Astrocyte (in vitro differentiated cells and primary cell): ENCODE measurements around the gene SPPL3.

Experiments
- EZH2 ChIP-seq: IDR thresholded peaks from 2 replicates; pipeline ENCODE4 v1.6.1; 2012; ENCODE audit warnings: mild to moderate bottlenecking, low read length, inconsistent platforms; ENCODE audit not compliant: insufficient read depth
- TF ChIP-seq, protein P1 (sequence below): IDR thresholded peaks from 2 replicates; pipeline ENCODE4 v1.5.1; 2011; ENCODE audit warnings: low read depth, mild to moderate bottlenecking, inconsistent platforms, low read length, moderate library complexity; ENCODE audit not compliant: insufficient read depth

DNA sequence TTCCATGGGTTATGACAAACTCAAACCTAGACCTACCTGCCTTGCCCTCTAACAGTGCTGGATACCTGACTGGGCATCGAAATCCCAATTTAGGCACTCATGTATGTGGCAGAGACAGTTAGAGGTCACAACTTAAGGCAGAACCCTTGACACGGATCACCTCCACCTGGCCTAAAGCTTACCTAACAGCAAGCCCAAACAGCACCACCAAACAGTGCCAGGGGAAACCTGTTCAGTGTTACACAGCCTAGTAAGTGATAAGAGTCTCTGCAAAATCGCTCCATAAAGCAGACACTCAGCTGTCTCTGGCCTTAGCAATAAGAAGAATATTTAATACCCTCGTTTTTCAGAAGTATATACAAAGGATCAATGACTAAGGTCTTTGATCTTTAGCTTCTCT, 77.8 kb downstream of the SPPL3 start:
- TF ChIP-seq, protein P1, sequence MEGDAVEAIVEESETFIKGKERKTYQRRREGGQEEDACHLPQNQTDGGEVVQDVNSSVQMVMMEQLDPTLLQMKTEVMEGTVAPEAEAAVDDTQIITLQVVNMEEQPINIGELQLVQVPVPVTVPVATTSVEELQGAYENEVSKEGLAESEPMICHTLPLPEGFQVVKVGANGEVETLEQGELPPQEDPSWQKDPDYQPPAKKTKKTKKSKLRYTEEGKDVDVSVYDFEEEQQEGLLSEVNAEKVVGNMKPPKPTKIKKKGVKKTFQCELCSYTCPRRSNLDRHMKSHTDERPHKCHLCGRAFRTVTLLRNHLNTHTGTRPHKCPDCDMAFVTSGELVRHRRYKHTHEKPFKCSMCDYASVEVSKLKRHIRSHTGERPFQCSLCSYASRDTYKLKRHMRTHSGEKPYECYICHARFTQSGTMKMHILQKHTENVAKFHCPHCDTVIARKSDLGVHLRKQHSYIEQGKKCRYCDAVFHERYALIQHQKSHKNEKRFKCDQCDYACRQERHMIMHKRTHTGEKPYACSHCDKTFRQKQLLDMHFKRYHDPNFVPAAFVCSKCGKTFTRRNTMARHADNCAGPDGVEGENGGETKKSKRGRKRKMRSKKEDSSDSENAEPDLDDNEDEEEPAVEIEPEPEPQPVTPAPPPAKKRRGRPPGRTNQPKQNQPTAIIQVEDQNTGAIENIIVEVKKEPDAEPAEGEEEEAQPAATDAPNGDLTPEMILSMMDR = no peak
- TF ChIP-seq EZH2 = no peak
